ENCODE results near the gene TMEM30B. TPM values are rescaled to one million over a fixed set of nuclear protein-coding genes. Genes with fewer than 3 reads are reported as not detected.

TMEM30B gene
- total and polyA plus RNA-seq, 4 donors = 3.0 to 7.4 (median 5.6) TPM

GRCh38 chr14:61298824-61299223 is 17.7 kb upstream of the TMEM30B start:
- WGBS = 53% methylated on average over 3 of the region's 3 CpGs

GRCh38 chr14:61297581-61297980 is 16.4 kb upstream of the TMEM30B start:
- WGBS = 81% methylated on average over 6 of the region's 6 CpGs
- no peak for DNase-seq (ENCODE audit: low spot score)
- Histone ChIP-seq H3K9me3 (ENCODE audit: control insufficient read depth in 4 of 4, low read length in 3 of 4) (no peaks in the 10 kb centered on the region), H3K27ac (ENCODE audit: low read depth in 1 of 2, low read length in 2 of 2) (no peak overlapping the region), H3K4me3 (ENCODE audit: low read depth in 1 of 3, low read length in 3 of 3) (no peak overlapping the region), H3K4me1 (ENCODE audit: control insufficient read depth in 4 of 4, insufficient read depth in 4 of 4, low read length in 3 of 4) (peaks cover 0 to 4% (median 0%) of the 10 kb centered on the region in 4 donors), H3K36me3 (ENCODE audit: control insufficient read depth in 4 of 4, insufficient read depth in 3 of 4, low read depth in 1 of 4, low read length in 3 of 4) (no peaks in the 10 kb centered on the region), H3K9ac (ENCODE audit: low read depth in 1 of 2, low read length in 2 of 2) (no peak overlapping the region), H3K27me3 (ENCODE audit: control insufficient read depth in 4 of 4, insufficient read depth in 4 of 4, low read length in 3 of 4) (no peaks in the 10 kb centered on the region)
- TF ChIP-seq RXRA (IDR thresholded peaks at IDR 0.05) (no peak), NR2F2 (IDR thresholded peaks at IDR 0.05) (no peak), FOXA2 (IDR thresholded peaks at IDR 0.05) (no peak), FOXA1 (IDR thresholded peaks at IDR 0.05) (no peak), JUND (IDR thresholded peaks at IDR 0.05) (no peak), CTCF (IDR thresholded peaks at IDR 0.05; ENCODE audit: low read depth, low read length, missing input control) (no peak), HNF4G (IDR thresholded peaks at IDR 0.05) (no peak), ZBTB33 (IDR thresholded peaks at IDR 0.05) (no peak), YY1 (IDR thresholded peaks at IDR 0.05) (no peak), HNF4A (conservative IDR thresholded peaks at IDR 0.05) (no peak), SP1 (IDR thresholded peaks at IDR 0.05) (no peak), REST (IDR thresholded peaks at IDR 0.05) (no peak)

More at GRCh38 chr14:61298824-61299223, 17.7 kb upstream of the TMEM30B start:
- H3K9me3 ChIP-seq (ENCODE audit: control insufficient read depth in 4 of 4, low read length in 3 of 4) = no peaks in the 10 kb centered on the region
- H3K27me3 ChIP-seq (ENCODE audit: control insufficient read depth in 4 of 4, insufficient read depth in 4 of 4, low read length in 3 of 4) = no peaks in the 10 kb centered on the region
- no peak for DNase-seq (ENCODE audit: low spot score)
- no peaks in the 10 kb centered on the region for H3K36me3 ChIP-seq (ENCODE audit: control insufficient read depth in 4 of 4, insufficient read depth in 3 of 4, low read depth in 1 of 4, low read length in 3 of 4)
- H3K4me1 ChIP-seq (ENCODE audit: control insufficient read depth in 4 of 4, insufficient read depth in 4 of 4, low read length in 3 of 4) = peaks cover 0 to 4% (median 0%) of the 10 kb centered on the region in 4 donors
- H3K27ac ChIP-seq (ENCODE audit: low read depth in 1 of 2, low read length in 2 of 2) = no peak overlapping the region
- H3K4me3 ChIP-seq (ENCODE audit: low read depth in 1 of 3, low read length in 3 of 3) = no peak overlapping the region
- TF ChIP-seq JUND (IDR thresholded peaks at IDR 0.05) (no peak), SP1 (IDR thresholded peaks at IDR 0.05) (no peak), RAD21 (IDR thresholded peaks at IDR 0.05) (no peak), MAX (IDR thresholded peaks at IDR 0.05) (no peak), FOXA2 (IDR thresholded peaks at IDR 0.05) (no peak), ATF3 (IDR thresholded peaks at IDR 0.05) (no peak), EGR1 (IDR thresholded peaks at IDR 0.05; ENCODE audit: low read depth in 2 of 2) (no peak), REST (IDR thresholded peaks at IDR 0.05) (no peak), HNF4A (conservative IDR thresholded peaks at IDR 0.05) (no peak), TAF1 (conservative IDR thresholded peaks at IDR 0.05) (no peak), GABPA (IDR thresholded peaks at IDR 0.05 in 1 of 2, conservative IDR thresholded peaks at IDR 0.05 in 1 of 2) (no peak), HNF4G (IDR thresholded peaks at IDR 0.05) (no peak), FOXA1 (IDR thresholded peaks at IDR 0.05) (no peak), NR2F2 (IDR thresholded peaks at IDR 0.05) (no peak)
- H3K9ac ChIP-seq (ENCODE audit: low read depth in 1 of 2, low read length in 2 of 2) = no peak overlapping the region
